ENCODE results near the gene RERE. TPM values are rescaled to one million over a fixed set of nuclear protein-coding genes. Genes with fewer than 3 reads are reported as not detected.

RERE gene
- polyA plus RNA-seq, 2 donors = 14.0 to 24.4 TPM

DNA sequence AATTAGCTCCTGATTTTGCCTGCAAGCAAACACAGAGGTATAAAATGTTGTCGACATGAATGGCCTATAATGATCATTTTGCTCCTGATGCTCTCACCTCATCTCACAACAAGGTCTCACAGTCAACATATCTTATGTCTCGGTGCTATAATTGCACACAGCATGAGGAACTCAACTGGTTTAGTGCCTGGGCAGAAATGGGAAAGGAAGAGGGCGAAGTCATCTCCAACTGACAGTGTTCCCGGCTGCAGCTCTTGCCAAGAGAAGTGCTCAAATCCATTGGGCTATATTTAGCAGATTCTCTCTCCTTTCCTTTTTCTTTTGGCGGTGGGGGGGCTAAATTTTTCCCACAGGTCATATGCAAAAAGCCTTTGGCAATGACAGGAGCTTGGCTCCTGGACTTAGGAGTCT is 446.5 kb downstream of the RERE start:
- Histone ChIP-seq H3K27ac (ENCODE audit: low read depth in 2 of 2, low read length in 1 of 2) (peak overlapping the region; percentile 29 to 64), H3K9me3 (ENCODE audit: control insufficient read depth in 2 of 2, insufficient read depth in 1 of 2, low read depth in 1 of 2, low read length in 1 of 2) (no peaks in the 10 kb centered on the region), H3K27me3 (ENCODE audit: control insufficient read depth in 1 of 2, insufficient read depth in 2 of 2, low read length in 2 of 2) (no peaks in the 10 kb centered on the region), H3K4me3 (ENCODE audit: low read depth in 1 of 2, low read length in 2 of 2) (no peak overlapping the region), H3K4me1 (ENCODE audit: control insufficient read depth in 2 of 2, insufficient read depth in 2 of 2, low read length in 1 of 2) (peaks cover 6 to 8% of the 10 kb centered on the region in 2 donors), H3K36me3 (ENCODE audit: control insufficient read depth in 2 of 2, insufficient read depth in 2 of 2, low read length in 1 of 2) (peaks cover 0 to 8% of the 10 kb centered on the region in 2 donors)
- WGBS, 2 donors = 38 to 39% methylated on average over 5 of the region's 5 CpGs

- Histone ChIP-seq H3K27me3 (ENCODE audit: control insufficient read depth in 1 of 2, insufficient read depth in 2 of 2, low read length in 2 of 2) (no peaks in the 10 kb centered on the region), H3K9me3 (ENCODE audit: control insufficient read depth in 2 of 2, insufficient read depth in 1 of 2, low read depth in 1 of 2, low read length in 1 of 2) (no peaks in the 10 kb centered on the region), H3K36me3 (ENCODE audit: control insufficient read depth in 2 of 2, insufficient read depth in 2 of 2, low read length in 1 of 2) (peaks cover 0 to 12% of the 10 kb centered on the region in 2 donors), H3K27ac (ENCODE audit: low read depth in 2 of 2, low read length in 1 of 2) (peak overlapping the region; percentile 29 to 67), H3K4me3 (ENCODE audit: low read depth in 1 of 2, low read length in 2 of 2) (no peak overlapping the region), H3K4me1 (ENCODE audit: control insufficient read depth in 2 of 2, insufficient read depth in 2 of 2, low read length in 1 of 2) (peaks cover 6 to 8% of the 10 kb centered on the region in 2 donors)
- 61 to 68% methylated on average over 14 of the region's 14 CpGs for WGBS, 2 donors
These were observed 447.2 kb downstream of the RERE start for GRCh38 chr1:8370046-8370881.

- peaks cover 12 to 14% of the 10 kb centered on the region in 2 donors for H3K4me1 ChIP-seq (ENCODE audit: control insufficient read depth in 2 of 2, insufficient read depth in 2 of 2, low read length in 1 of 2)
- H3K9me3 ChIP-seq (ENCODE audit: control insufficient read depth in 2 of 2, insufficient read depth in 1 of 2, low read depth in 1 of 2, low read length in 1 of 2) = no peaks in the 10 kb centered on the region
- H3K4me3 ChIP-seq (ENCODE audit: low read depth in 1 of 2, low read length in 2 of 2) = no peak overlapping the region
- H3K27ac ChIP-seq (ENCODE audit: low read depth in 2 of 2, low read length in 1 of 2) = peak overlapping the region in 1 of 2 donors; percentile 7
- no peaks in the 10 kb centered on the region for H3K27me3 ChIP-seq (ENCODE audit: control insufficient read depth in 1 of 2, insufficient read depth in 2 of 2, low read length in 2 of 2)
- WGBS, 2 donors = 80 to 82% methylated on average over 5 of the region's 5 CpGs
- H3K36me3 ChIP-seq (ENCODE audit: control insufficient read depth in 2 of 2, insufficient read depth in 2 of 2, low read length in 1 of 2) = peaks cover 0 to 15% of the 10 kb centered on the region in 2 donors
These were observed 448.3 kb downstream of the RERE start for GRCh38 chr1:8368956-8369639.

GRCh38 chr1:8367571-8368194 is 449.8 kb downstream of the RERE start:
- Histone ChIP-seq H3K36me3 (ENCODE audit: control insufficient read depth in 2 of 2, insufficient read depth in 2 of 2, low read length in 1 of 2) (peaks cover 2 to 23% of the 10 kb centered on the region in 2 donors), H3K4me1 (ENCODE audit: control insufficient read depth in 2 of 2, insufficient read depth in 2 of 2, low read length in 1 of 2) (peaks cover 16 to 17% of the 10 kb centered on the region in 2 donors), H3K27ac (ENCODE audit: low read depth in 2 of 2, low read length in 1 of 2) (no peak overlapping the region), H3K4me3 (ENCODE audit: low read depth in 1 of 2, low read length in 2 of 2) (no peak overlapping the region), H3K27me3 (ENCODE audit: control insufficient read depth in 1 of 2, insufficient read depth in 2 of 2, low read length in 2 of 2) (no peaks in the 10 kb centered on the region), H3K9me3 (ENCODE audit: control insufficient read depth in 2 of 2, insufficient read depth in 1 of 2, low read depth in 1 of 2, low read length in 1 of 2) (no peaks in the 10 kb centered on the region)
- WGBS, 2 donors = 78 to 81% methylated on average over 8 of the region's 8 CpGs

DNA sequence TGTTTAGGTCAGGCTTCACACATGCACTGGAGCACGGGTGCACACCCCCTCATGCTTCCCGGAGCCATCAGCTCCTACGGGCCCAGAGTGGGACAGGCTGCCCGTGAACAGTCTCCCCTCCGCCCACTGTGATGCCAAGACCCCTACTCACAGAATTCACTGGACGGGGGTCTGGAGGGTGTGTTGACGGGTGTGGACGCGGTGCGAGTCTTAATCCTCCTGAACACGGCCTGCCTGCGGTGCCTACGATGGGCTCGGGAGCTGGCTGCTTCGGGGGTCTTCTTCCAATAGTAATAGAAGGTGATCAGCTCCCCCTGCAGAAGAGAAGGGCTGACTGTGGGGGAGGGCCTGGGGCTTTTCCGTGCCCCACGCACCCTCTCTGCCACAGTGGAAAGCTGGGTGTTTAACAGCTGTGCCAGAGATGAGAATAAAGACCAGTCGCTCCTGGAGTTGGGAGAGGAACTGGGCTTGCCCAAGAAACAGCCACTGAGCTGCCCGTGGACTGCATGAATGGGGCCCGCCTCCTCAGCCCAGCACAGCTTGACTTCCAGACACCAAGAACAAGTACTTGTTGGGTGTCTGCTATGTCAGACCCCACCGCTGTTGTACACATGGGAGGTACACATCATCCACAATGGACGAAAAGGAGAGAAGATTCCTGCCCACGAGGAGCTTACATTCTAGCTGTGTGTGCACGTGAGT is 451.6 kb downstream of the RERE start:
- Histone ChIP-seq H3K4me3 (ENCODE audit: low read depth in 1 of 2, low read length in 2 of 2) (no peak overlapping the region), H3K27me3 (ENCODE audit: control insufficient read depth in 1 of 2, insufficient read depth in 2 of 2, low read length in 2 of 2) (no peaks in the 10 kb centered on the region), H3K9me3 (ENCODE audit: control insufficient read depth in 2 of 2, insufficient read depth in 1 of 2, low read depth in 1 of 2, low read length in 1 of 2) (no peaks in the 10 kb centered on the region), H3K36me3 (ENCODE audit: control insufficient read depth in 2 of 2, insufficient read depth in 2 of 2, low read length in 1 of 2) (peaks cover 17 to 37% of the 10 kb centered on the region in 2 donors), H3K4me1 (ENCODE audit: control insufficient read depth in 2 of 2, insufficient read depth in 2 of 2, low read length in 1 of 2) (peaks cover 17% of the 10 kb centered on the region in 2 donors), H3K27ac (ENCODE audit: low read depth in 2 of 2, low read length in 1 of 2) (peak overlapping the region in 1 of 2 donors; percentile 6)
- 90 to 93% methylated on average over 24 of the region's 24 CpGs for WGBS, 2 donors

- Histone ChIP-seq H3K27me3 (ENCODE audit: control insufficient read depth in 1 of 2, insufficient read depth in 2 of 2, low read length in 2 of 2) (no peaks in the 10 kb centered on the region), H3K27ac (ENCODE audit: low read depth in 2 of 2, low read length in 1 of 2) (peak overlapping the region; percentile 28 to 79), H3K9me3 (ENCODE audit: control insufficient read depth in 2 of 2, insufficient read depth in 1 of 2, low read depth in 1 of 2, low read length in 1 of 2) (no peaks in the 10 kb centered on the region), H3K4me3 (ENCODE audit: low read depth in 1 of 2, low read length in 2 of 2) (no peak overlapping the region), H3K4me1 (ENCODE audit: control insufficient read depth in 2 of 2, insufficient read depth in 2 of 2, low read length in 1 of 2) (peaks cover 17% of the 10 kb centered on the region in 2 donors), H3K36me3 (ENCODE audit: control insufficient read depth in 2 of 2, insufficient read depth in 2 of 2, low read length in 1 of 2) (peaks cover 17 to 44% of the 10 kb centered on the region in 2 donors)
- 75 to 79% methylated on average over 29 of the region's 29 CpGs for WGBS, 2 donors
These were observed 452.7 kb downstream of the RERE start for GRCh38 chr1:8364528-8365442.

DNA sequence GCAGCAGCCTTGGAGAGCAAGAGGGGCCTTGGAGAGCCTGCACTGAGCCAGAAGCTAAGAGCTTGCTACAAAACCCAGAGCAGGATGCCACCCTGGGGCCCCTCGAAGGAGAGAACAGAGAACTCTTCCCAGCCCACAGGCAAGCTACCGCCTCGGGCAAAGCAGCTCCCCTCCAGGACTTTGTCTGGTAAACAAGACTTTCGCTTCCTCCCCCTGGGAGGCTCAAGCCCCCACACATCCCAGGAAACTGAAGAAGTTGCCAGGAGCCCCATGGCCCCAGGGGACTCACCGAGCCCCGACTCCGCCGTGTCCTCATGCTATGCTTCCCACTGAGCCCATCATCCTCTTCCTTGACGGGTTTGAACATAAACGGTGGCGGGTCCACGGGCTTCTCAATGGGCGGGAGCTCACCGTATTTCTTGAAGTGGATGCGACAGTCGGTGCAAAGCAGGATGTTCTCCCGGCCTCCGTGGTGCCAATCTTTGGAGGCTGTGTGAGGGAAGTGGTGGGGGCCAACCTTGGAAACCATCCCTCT is 453.6 kb downstream of the RERE start:
- H3K36me3 ChIP-seq (ENCODE audit: control insufficient read depth in 2 of 2, insufficient read depth in 2 of 2, low read length in 1 of 2) = peaks cover 26 to 53% of the 10 kb centered on the region in 2 donors
- WGBS, 2 donors = 66 to 69% methylated on average over 18 of the region's 18 CpGs

GRCh38 chr1:8363186-8363766 is 454.2 kb downstream of the RERE start:
- WGBS, 2 donors = 45 to 53% methylated on average over 8 of the region's 8 CpGs
- Histone ChIP-seq H3K4me3 (ENCODE audit: low read depth in 1 of 2, low read length in 2 of 2) (no peak overlapping the region), H3K36me3 (ENCODE audit: control insufficient read depth in 2 of 2, insufficient read depth in 2 of 2, low read length in 1 of 2) (peaks cover 28 to 59% of the 10 kb centered on the region in 2 donors), H3K27me3 (ENCODE audit: control insufficient read depth in 1 of 2, insufficient read depth in 2 of 2, low read length in 2 of 2) (no peaks in the 10 kb centered on the region), H3K4me1 (ENCODE audit: control insufficient read depth in 2 of 2, insufficient read depth in 2 of 2, low read length in 1 of 2) (peaks cover 17% of the 10 kb centered on the region in 2 donors), H3K27ac (ENCODE audit: low read depth in 2 of 2, low read length in 1 of 2) (peak overlapping the region; percentile 26 to 79), H3K9me3 (ENCODE audit: control insufficient read depth in 2 of 2, insufficient read depth in 1 of 2, low read depth in 1 of 2, low read length in 1 of 2) (no peaks in the 10 kb centered on the region)

More for the DNA sequence above, 453.6 kb downstream of the RERE start:
- Histone ChIP-seq H3K27ac (ENCODE audit: low read depth in 2 of 2, low read length in 1 of 2) (peak overlapping the region; percentile 26 to 79), H3K4me3 (ENCODE audit: low read depth in 1 of 2, low read length in 2 of 2) (no peak overlapping the region), H3K4me1 (ENCODE audit: control insufficient read depth in 2 of 2, insufficient read depth in 2 of 2, low read length in 1 of 2) (peaks cover 17% of the 10 kb centered on the region in 2 donors), H3K27me3 (ENCODE audit: control insufficient read depth in 1 of 2, insufficient read depth in 2 of 2, low read length in 2 of 2) (no peaks in the 10 kb centered on the region), H3K9me3 (ENCODE audit: control insufficient read depth in 2 of 2, insufficient read depth in 1 of 2, low read depth in 1 of 2, low read length in 1 of 2) (no peaks in the 10 kb centered on the region)
